Measurements from ENCODE around the gene ALB.

DNA sequence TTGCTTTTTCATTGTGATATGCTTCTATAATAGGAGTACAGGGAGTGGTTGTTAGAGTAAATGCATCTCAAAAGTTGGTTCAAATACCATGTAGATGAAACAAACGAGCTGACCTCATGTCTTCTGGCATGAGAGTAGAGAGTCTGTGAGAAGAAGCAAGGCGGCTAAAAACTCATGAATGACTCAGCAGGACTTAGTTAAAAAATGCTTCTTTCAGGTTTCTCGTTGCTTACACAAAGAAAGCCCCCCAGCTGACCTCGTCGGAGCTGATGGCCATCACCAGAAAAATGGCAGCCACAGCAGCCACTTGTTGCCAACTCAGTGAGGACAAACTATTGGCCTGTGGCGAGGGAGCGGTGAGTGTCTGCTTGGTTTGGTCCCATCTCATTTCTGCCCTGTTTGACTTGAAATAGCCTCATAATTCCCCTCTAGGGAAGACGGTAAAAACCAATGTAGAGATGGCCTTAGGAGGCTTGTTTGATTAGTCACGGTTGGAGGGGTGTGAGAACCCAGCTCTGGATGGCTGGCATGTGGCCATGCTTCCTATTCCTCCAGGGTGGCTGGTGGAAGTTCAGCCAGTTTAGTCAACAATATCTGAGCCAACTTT is 46.4 kb downstream of the ALB start:
- TF ChIP-seq, protein P1, sequence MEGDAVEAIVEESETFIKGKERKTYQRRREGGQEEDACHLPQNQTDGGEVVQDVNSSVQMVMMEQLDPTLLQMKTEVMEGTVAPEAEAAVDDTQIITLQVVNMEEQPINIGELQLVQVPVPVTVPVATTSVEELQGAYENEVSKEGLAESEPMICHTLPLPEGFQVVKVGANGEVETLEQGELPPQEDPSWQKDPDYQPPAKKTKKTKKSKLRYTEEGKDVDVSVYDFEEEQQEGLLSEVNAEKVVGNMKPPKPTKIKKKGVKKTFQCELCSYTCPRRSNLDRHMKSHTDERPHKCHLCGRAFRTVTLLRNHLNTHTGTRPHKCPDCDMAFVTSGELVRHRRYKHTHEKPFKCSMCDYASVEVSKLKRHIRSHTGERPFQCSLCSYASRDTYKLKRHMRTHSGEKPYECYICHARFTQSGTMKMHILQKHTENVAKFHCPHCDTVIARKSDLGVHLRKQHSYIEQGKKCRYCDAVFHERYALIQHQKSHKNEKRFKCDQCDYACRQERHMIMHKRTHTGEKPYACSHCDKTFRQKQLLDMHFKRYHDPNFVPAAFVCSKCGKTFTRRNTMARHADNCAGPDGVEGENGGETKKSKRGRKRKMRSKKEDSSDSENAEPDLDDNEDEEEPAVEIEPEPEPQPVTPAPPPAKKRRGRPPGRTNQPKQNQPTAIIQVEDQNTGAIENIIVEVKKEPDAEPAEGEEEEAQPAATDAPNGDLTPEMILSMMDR (conservative IDR thresholded peaks at IDR 0.05): no peak
- no peak for TF ChIP-seq ZFX (IDR thresholded peaks at IDR 0.05)
